PC-3 (cell line): Measurements from ENCODE around the gene LRRTM4. TPM values are rescaled to one million over a fixed set of nuclear protein-coding genes. Genes with fewer than 3 reads are reported as not detected.
"Not testable (repeated sequence)": the region's sequence is repeated elsewhere in the genome, so short reads cannot be mapped to it uniquely, and the experiment has no call there.

Experiments
- ATAC-seq: fragments of 200-7000 bp; cut with Tn5 transposase; 2 replicates; pipeline ENCODE4 v1.9.1; 2020; ENCODE audit warnings: mild to moderate bottlenecking, moderate library complexity
- BruUV-seq: library from RNA; stranded (reverse); fragments of 400-500 nt; replicated peaks from 2 replicates; lab custom pipeline; 2021; lab: Mats Ljungman, UMichigan
- CTCF ChIA-PET: fragments of 300-600 bp; sonication (Branson Sonifier 250); formaldehyde crosslinking; loops from one replicate; lab custom pipeline; 2022; ENCODE audit warnings: antibody characterized with exemption; lab: Charles Lee
- POLR2A ChIA-PET: fragments of 300-600 bp; sonication (Branson Sonifier 250); formaldehyde crosslinking; loops from one replicate; lab custom pipeline; 2022; ENCODE audit warnings: antibody characterized with exemption; ENCODE audit not compliant: unreplicated experiment; lab: Charles Lee
- DNase-seq: peaks from one replicate; pipeline ENCODE4 v3.0.0-alpha.2; 2015
- H2AFZ ChIP-seq: fragments of 300-600 bp; sonication (generic); 2 replicates; pipeline ENCODE4 v1.6.0; 2016; ENCODE audit warnings: antibody characterized with exemption, low read length
- H3F3A ChIP-seq: fragments of 300-600 bp; sonication (generic); one replicate; pipeline ENCODE4 v1.6.0; 2017; ENCODE audit warnings: antibody characterized with exemption, low read length, control low read depth, mild to moderate bottlenecking; ENCODE audit not compliant: unreplicated experiment
- H3K27ac ChIP-seq: fragments of 300-600 bp; sonication (generic); 2 replicates; pipeline ENCODE4 v1.5.1; 2016; ENCODE audit warnings: mild to moderate bottlenecking, low read length
- H3K27me3 ChIP-seq: fragments of 300-600 bp; sonication (generic); 2 replicates; pipeline ENCODE4 v1.6.1; 2016; ENCODE audit warnings: low read length, mixed read lengths
- H3K36me3 ChIP-seq: fragments of 300-600 bp; sonication (generic); 2 replicates; pipeline ENCODE4 v1.6.1; 2016; ENCODE audit warnings: low read depth, mixed run types, low read length, mixed read lengths
- H3K4me1 ChIP-seq: fragments of 300-600 bp; sonication (generic); 2 replicates; pipeline ENCODE4 v1.5.1; 2016; ENCODE audit warnings: low read length; ENCODE audit not compliant: insufficient read depth
- H3K4me2 ChIP-seq: fragments of 300-600 bp; sonication (generic); 2 replicates; pipeline ENCODE4 v1.6.0; 2016; ENCODE audit warnings: low read length
- H3K4me3 ChIP-seq: fragments of 300-600 bp; sonication (generic); 2 replicates; pipeline ENCODE4 v1.5.1; 2016; ENCODE audit warnings: mild to moderate bottlenecking, low read length, mixed read lengths
- H3K79me2 ChIP-seq: fragments of 300-600 bp; sonication (generic); 2 replicates; pipeline ENCODE4 v1.6.1; 2017; ENCODE audit warnings: low read length, mixed read lengths
- H3K9ac ChIP-seq: fragments of 300-600 bp; sonication (generic); 2 replicates; pipeline ENCODE4 v1.6.0; 2016; ENCODE audit warnings: mild to moderate bottlenecking, low read length
- H3K9me2 ChIP-seq: fragments of 300-600 bp; sonication (generic); replicated peaks from 2 replicates; pipeline ENCODE4 v1.6.1; 2016; ENCODE audit warnings: mixed run types, low read length, mixed read lengths
- H3K9me3 ChIP-seq: fragments of 300-600 bp; sonication (generic); 2 replicates; pipeline ENCODE4 v1.6.1; 2016; ENCODE audit warnings: low read length, mixed read lengths
- H4K20me1 ChIP-seq: fragments of 300-600 bp; sonication (generic); 2 replicates; pipeline ENCODE4 v1.6.1; 2016; ENCODE audit warnings: low read length, mixed read lengths
- CTCF ChIP-seq: fragments of 300-600 bp; sonication (generic); conservative IDR thresholded peaks from 2 replicates; pipeline ENCODE4 v1.5.1; 2017; ENCODE audit warnings: antibody characterized with exemption, low read depth, mild to moderate bottlenecking, low read length
- EZH2 ChIP-seq: fragments of 300-600 bp; sonication (generic); IDR thresholded peaks from one replicate; pipeline ENCODE4 v1.6.1; 2017; ENCODE audit warnings: antibody characterized with exemption, mild to moderate bottlenecking, low read length; ENCODE audit not compliant: unreplicated experiment
- EZH2phosphoT487 ChIP-seq: fragments of 300-600 bp; sonication (generic); IDR thresholded peaks from 2 replicates; pipeline ENCODE4 v1.6.1; 2018; ENCODE audit warnings: mild to moderate bottlenecking, antibody characterized with exemption, low read length, borderline replicate concordance
- intact Hi-C: fragments of 100-400 bp; cut with micrococcal nuclease; formaldehyde crosslinking; loops from 2 replicates; pipeline ENCODE4 v1.9.0; 2023
- total RNA-seq: library from RNA; depleted of rRNA; stranded (reverse); fragments of >200 nt; gene quantifications from 2 replicates; pipeline ENCODE4 v1.2.3, GENCODE V29; 2014

The LRRTM4 gene
- total RNA-seq, 1 experiment from 2014 or later: not detected

- Histone ChIP-seq H3K9ac (no peak overlapping the region), H3K9me2 (no peaks in the 10 kb centered on the region), H3K36me3 (no peaks in the 10 kb centered on the region), H3F3A (no peaks in the 10 kb centered on the region), H4K20me1 (no peaks in the 10 kb centered on the region), H2AFZ (no peak overlapping the region), H3K27me3 (no peaks in the 10 kb centered on the region), H3K4me3 (no peak overlapping the region), H3K4me1 (no peaks in the 10 kb centered on the region), H3K27ac (no peak overlapping the region), H3K4me2 (no peak overlapping the region), H3K79me2 (no peaks in the 10 kb centered on the region), H3K9me3 (peaks cover 9% of the 10 kb centered on the region; the same call in 1 of the 2 replicates)
- ChIA-PET POLR2A (no interaction called here), CTCF (no interaction called here)
- intact Hi-C loops: no loop called here
- no peak for DNase-seq
- no peak for ATAC-seq
- TF ChIP-seq EZH2: no peak
- no peak for TF ChIP-seq EZH2phosphoT487
- TF ChIP-seq CTCF: no peak
- BruUV-seq: no TSS peak
Observed at GRCh38 chr2:77147153-77147552, 375.0 kb downstream of the LRRTM4 start.

- no peak overlapping the region for H3K4me3 ChIP-seq
- intact Hi-C loops: no loop called here
- H3F3A ChIP-seq: no peaks in the 10 kb centered on the region
- no peak overlapping the region for H3K27ac ChIP-seq
- no peak overlapping the region for H3K4me2 ChIP-seq
- no peaks in the 10 kb centered on the region for H3K79me2 ChIP-seq
- H4K20me1 ChIP-seq: no peaks in the 10 kb centered on the region
- H3K9me2 ChIP-seq: no peaks in the 10 kb centered on the region
- H3K36me3 ChIP-seq: no peaks in the 10 kb centered on the region
- ATAC-seq (no peak), DNase-seq (no peak)
- peaks cover 7% of the 10 kb centered on the region; the same call in 1 of the 2 replicates for H3K9me3 ChIP-seq
- H3K27me3 ChIP-seq: no peaks in the 10 kb centered on the region
- no peak overlapping the region for H3K9ac ChIP-seq
- ChIA-PET CTCF (no interaction called here), POLR2A (no interaction called here)
- no TSS peak for BruUV-seq
- no peak overlapping the region for H2AFZ ChIP-seq
- TF ChIP-seq CTCF (no peak), EZH2phosphoT487 (no peak), EZH2 (no peak)
- no peaks in the 10 kb centered on the region for H3K4me1 ChIP-seq
Observed at GRCh38 chr2:77144772-77145171, 377.4 kb downstream of the LRRTM4 start.

GRCh38 chr2:77142141-77142540 lies 380.0 kb downstream of the LRRTM4 start:
- intact Hi-C loops: no loop called here
- CTCF ChIA-PET: no interaction called here
- H3K27ac ChIP-seq: no peak overlapping the region

GRCh38 chr2:77128479-77128878 lies 393.7 kb downstream of the LRRTM4 start:
- ATAC-seq, H3K9ac ChIP-seq, H3F3A ChIP-seq, H3K9me2 ChIP-seq, BruUV-seq, CTCF ChIA-PET, H3K36me3 ChIP-seq, H3K4me2 ChIP-seq, H3K9me3 ChIP-seq, H3K27me3 ChIP-seq, H3K79me2 ChIP-seq, H4K20me1 ChIP-seq, H3K4me1 ChIP-seq, intact Hi-C loops, H3K4me3 ChIP-seq, H3K27ac ChIP-seq, DNase-seq, POLR2A ChIA-PET, H2AFZ ChIP-seq: not testable (repeated sequence)

More at GRCh38 chr2:77142141-77142540, 380.0 kb downstream of the LRRTM4 start:
- Histone ChIP-seq H3K79me2 (no peaks in the 10 kb centered on the region), H3K36me3 (no peaks in the 10 kb centered on the region), H3K27me3 (no peaks in the 10 kb centered on the region), H4K20me1 (no peaks in the 10 kb centered on the region), H3K4me2 (no peak overlapping the region), H3K9ac (no peak overlapping the region), H3K9me3 (no peaks in the 10 kb centered on the region), H2AFZ (no peak overlapping the region), H3K9me2 (no peaks in the 10 kb centered on the region), H3F3A (no peaks in the 10 kb centered on the region), H3K4me3 (no peak overlapping the region), H3K4me1 (no peaks in the 10 kb centered on the region)
- ATAC-seq (no peak), DNase-seq (no peak)
- TF ChIP-seq EZH2phosphoT487 (no peak), CTCF (no peak), EZH2 (no peak)
- POLR2A ChIA-PET: no interaction called here
- BruUV-seq: no TSS peak
